Astrocyte (in vitro differentiated cells and primary cell): Measurements from ENCODE around the gene SPATA16. TPM values are rescaled to one million over a fixed set of nuclear protein-coding genes. Genes with fewer than 3 reads are reported as not detected.

Experiments
- DNase-seq: peaks from one replicate; pipeline ENCODE4 v3.0.0-alpha.2; 2010; ENCODE audit warnings: low read depth
- FAIRE-seq: peaks from 2 replicates; lab custom pipeline; 2011; peaks lifted over from hg19 to GRCh38; lab: Jason Lieb, UNC
- H2AFZ ChIP-seq: 2 replicates; pipeline ENCODE4 v1.6.0; 2012; ENCODE audit warnings: low read depth, low read length, inconsistent platforms
- H3K27ac ChIP-seq: 2 replicates; pipeline ENCODE4 v1.5.1; 2011; ENCODE audit warnings: low read depth, low read length, inconsistent platforms
- H3K27me3 ChIP-seq: 2 replicates; pipeline ENCODE4 v1.6.0; 2011; ENCODE audit warnings: low read length, inconsistent platforms; ENCODE audit not compliant: insufficient read depth
- H3K36me3 ChIP-seq: 2 replicates; pipeline ENCODE4 v1.5.1; 2011; ENCODE audit warnings: low read length, inconsistent platforms; ENCODE audit not compliant: insufficient read depth
- H3K4me1 ChIP-seq: 2 replicates; pipeline ENCODE4 v1.5.1; 2011; ENCODE audit warnings: low read length, inconsistent platforms; ENCODE audit not compliant: insufficient read depth
- H3K4me2 ChIP-seq: 2 replicates; pipeline ENCODE4 v1.6.0; 2012; ENCODE audit warnings: low read length, inconsistent platforms
- H3K4me3 ChIP-seq: 2 replicates; pipeline ENCODE4 v1.5.1; 2011; ENCODE audit warnings: low read depth, mild to moderate bottlenecking, low read length, inconsistent platforms; ENCODE audit not compliant: insufficient read depth
- H3K79me2 ChIP-seq: 2 replicates; pipeline ENCODE4 v1.6.0; 2012; ENCODE audit warnings: mild to moderate bottlenecking, low read length, inconsistent platforms; ENCODE audit not compliant: insufficient read depth
- H3K9ac ChIP-seq: 2 replicates; pipeline ENCODE4 v1.6.0; 2012; ENCODE audit warnings: mild to moderate bottlenecking, low read length, inconsistent platforms
- H3K9me3 ChIP-seq: 2 replicates; pipeline ENCODE4 v1.5.1; 2012; ENCODE audit warnings: low read depth, mild to moderate bottlenecking, low read length, inconsistent platforms; ENCODE audit not compliant: insufficient read depth
- H4K20me1 ChIP-seq: 2 replicates; pipeline ENCODE4 v1.6.0; 2012; ENCODE audit warnings: low read length, inconsistent platforms; ENCODE audit not compliant: insufficient read depth
- H3K27ac Mint-ChIP-seq: one replicate; pipeline ENCODE4 v1.8.0; 2021; ENCODE audit warnings: mild to moderate bottlenecking, mixed read lengths; ENCODE audit not compliant: unreplicated experiment
- H3K27me3 Mint-ChIP-seq: one replicate; pipeline ENCODE4 v1.8.0; 2021; ENCODE audit warnings: low read depth, mixed read lengths; ENCODE audit not compliant: unreplicated experiment
- H3K36me3 Mint-ChIP-seq: one replicate; pipeline ENCODE4 v1.8.0; 2021; ENCODE audit warnings: low read depth, mixed read lengths; ENCODE audit not compliant: unreplicated experiment
- H3K4me1 Mint-ChIP-seq: one replicate; pipeline ENCODE4 v1.8.0; 2021; ENCODE audit warnings: low read depth, mixed read lengths; ENCODE audit not compliant: unreplicated experiment
- H3K4me3 Mint-ChIP-seq: one replicate; pipeline ENCODE4 v1.8.0; 2021; ENCODE audit warnings: mild to moderate bottlenecking, moderate library complexity, mixed read lengths; ENCODE audit not compliant: unreplicated experiment
- H3K9me3 Mint-ChIP-seq: one replicate; pipeline ENCODE4 v1.8.0; 2021; ENCODE audit warnings: mild to moderate bottlenecking, mixed read lengths; ENCODE audit not compliant: unreplicated experiment
- CTCF ChIP-seq: IDR thresholded peaks from 2 replicates; pipeline ENCODE4 v1.5.1; 2011; ENCODE audit warnings: low read depth, mild to moderate bottlenecking, inconsistent platforms, low read length, moderate library complexity; ENCODE audit not compliant: insufficient read depth
- EZH2 ChIP-seq: IDR thresholded peaks from 2 replicates; pipeline ENCODE4 v1.6.1; 2012; ENCODE audit warnings: mild to moderate bottlenecking, low read length, inconsistent platforms; ENCODE audit not compliant: insufficient read depth
- total RNA-seq: library from RNA; stranded (reverse); gene quantifications from 2 replicates; pipeline ENCODE4 v1.2.1, GENCODE V29; 2021

SPATA16 gene
- total RNA-seq, 1 donor from 2014 or later, result not detected

DNA sequence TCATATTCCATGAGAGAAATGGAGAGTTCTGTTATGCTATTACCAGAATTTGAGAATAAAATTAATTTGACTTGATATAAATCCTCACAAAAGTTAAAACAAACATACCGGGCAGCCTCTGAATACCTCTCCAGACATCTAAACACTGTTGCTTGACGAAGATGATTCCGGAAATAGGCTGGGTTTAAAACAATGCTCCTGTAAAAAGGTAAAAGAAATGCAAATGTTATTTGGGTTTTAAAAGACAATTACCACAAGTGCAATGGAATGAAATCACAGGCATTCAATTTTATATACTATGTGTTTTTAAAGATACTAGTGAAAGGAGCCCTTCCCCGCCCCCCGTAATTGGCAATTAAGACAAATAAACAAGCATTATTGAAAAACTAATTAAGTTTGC, 121.7 kb downstream of the SPATA16 start:
- FAIRE-seq, result no peak
- no peaks in the 10 kb centered on the region for H3K27me3 Mint-ChIP-seq
- H3K9me3 Mint-ChIP-seq, result no peaks in the 10 kb centered on the region
- no peak overlapping the region for H3K4me3 Mint-ChIP-seq
- no peaks in the 10 kb centered on the region for H3K9me3 ChIP-seq
- no peaks in the 10 kb centered on the region for H3K36me3 ChIP-seq
- H2AFZ ChIP-seq, result no peak overlapping the region
- no peak overlapping the region for H3K4me2 ChIP-seq
- H3K4me3 ChIP-seq, result no peak overlapping the region
- no peaks in the 10 kb centered on the region for H3K79me2 ChIP-seq
- no peak overlapping the region for H3K27ac ChIP-seq
- no peaks in the 10 kb centered on the region for H3K27me3 ChIP-seq
- no peaks in the 10 kb centered on the region for H3K36me3 Mint-ChIP-seq
- no peak overlapping the region for H3K27ac Mint-ChIP-seq
- no peak for TF ChIP-seq EZH2
- no peak for TF ChIP-seq CTCF
- H4K20me1 ChIP-seq, result no peaks in the 10 kb centered on the region
- H3K9ac ChIP-seq, result no peak overlapping the region
- no peaks in the 10 kb centered on the region for H3K4me1 ChIP-seq
- DNase-seq, result no peak
- no peaks in the 10 kb centered on the region for H3K4me1 Mint-ChIP-seq

- no peaks in the 10 kb centered on the region for H4K20me1 ChIP-seq
- H3K4me3 Mint-ChIP-seq, result no peak overlapping the region
- H3K4me3 ChIP-seq, result no peak overlapping the region
- DNase-seq (no peak), FAIRE-seq (no peak)
- no peaks in the 10 kb centered on the region for H3K4me1 ChIP-seq
- H3K9ac ChIP-seq, result no peak overlapping the region
- no peaks in the 10 kb centered on the region for H3K27me3 Mint-ChIP-seq
- H3K79me2 ChIP-seq, result no peaks in the 10 kb centered on the region
- H3K27ac ChIP-seq, result no peak overlapping the region
- H2AFZ ChIP-seq, result no peak overlapping the region
- no peaks in the 10 kb centered on the region for H3K36me3 Mint-ChIP-seq
- H3K9me3 ChIP-seq, result no peaks in the 10 kb centered on the region
- no peaks in the 10 kb centered on the region for H3K27me3 ChIP-seq
- H3K27ac Mint-ChIP-seq, result no peak overlapping the region
- no peaks in the 10 kb centered on the region for H3K9me3 Mint-ChIP-seq
- H3K4me2 ChIP-seq, result no peak overlapping the region
- no peaks in the 10 kb centered on the region for H3K36me3 ChIP-seq
- no peak for TF ChIP-seq EZH2
- no peak for TF ChIP-seq CTCF
- H3K4me1 Mint-ChIP-seq, result no peaks in the 10 kb centered on the region
These were observed 122.3 kb downstream of the SPATA16 start for GRCh38 chr3:173018758-173019157.

DNA sequence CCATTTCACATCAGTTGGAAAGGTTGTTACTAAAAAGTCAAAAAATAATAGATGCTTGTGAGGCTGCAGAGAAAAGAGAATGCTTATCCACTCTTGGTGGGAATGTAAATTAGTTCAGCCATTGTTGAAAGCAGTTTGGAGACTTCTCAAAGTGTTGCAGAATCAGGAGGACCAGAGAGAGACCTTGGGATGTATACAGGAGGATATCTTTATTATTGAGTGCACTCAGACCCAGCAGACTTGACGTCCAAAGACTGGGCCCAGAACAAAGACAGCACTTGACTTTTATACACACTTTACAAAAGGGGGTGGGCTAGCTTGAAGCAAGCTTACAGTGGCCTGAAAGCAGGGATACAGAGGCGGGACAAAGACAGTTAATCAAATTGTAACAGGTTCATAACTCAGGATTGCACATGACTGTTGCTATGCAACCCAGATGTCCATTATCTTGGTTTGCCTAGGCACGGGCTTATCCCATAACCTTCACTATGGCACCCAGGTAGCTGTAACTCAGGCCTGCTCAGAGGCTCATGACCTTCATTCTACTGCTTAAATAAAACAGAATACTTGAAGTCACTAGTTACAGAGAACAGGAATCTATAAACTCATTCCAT, 127.7 kb downstream of the SPATA16 start:
- no peak for FAIRE-seq
- H3K9me3 ChIP-seq, result no peaks in the 10 kb centered on the region
- no peak overlapping the region for H3K4me2 ChIP-seq
- Mint-ChIP-seq H3K4me3 (no peak overlapping the region), H3K36me3 (no peaks in the 10 kb centered on the region), H3K27ac (no peak overlapping the region), H3K4me1 (no peaks in the 10 kb centered on the region), H3K9me3 (no peaks in the 10 kb centered on the region), H3K27me3 (no peaks in the 10 kb centered on the region)
- no peaks in the 10 kb centered on the region for H4K20me1 ChIP-seq
- H3K27me3 ChIP-seq, result no peaks in the 10 kb centered on the region
- H3K36me3 ChIP-seq, result no peaks in the 10 kb centered on the region
- H2AFZ ChIP-seq, result no peak overlapping the region
- H3K27ac ChIP-seq, result no peak overlapping the region
- H3K4me3 ChIP-seq, result no peak overlapping the region
- no peak for DNase-seq
- no peak for TF ChIP-seq EZH2
- no peak for TF ChIP-seq CTCF
- no peaks in the 10 kb centered on the region for H3K79me2 ChIP-seq
- no peak overlapping the region for H3K9ac ChIP-seq
- no peaks in the 10 kb centered on the region for H3K4me1 ChIP-seq
